ENCODE measurements around the gene SLC41A2.

Gene SLC41A2

DNA sequence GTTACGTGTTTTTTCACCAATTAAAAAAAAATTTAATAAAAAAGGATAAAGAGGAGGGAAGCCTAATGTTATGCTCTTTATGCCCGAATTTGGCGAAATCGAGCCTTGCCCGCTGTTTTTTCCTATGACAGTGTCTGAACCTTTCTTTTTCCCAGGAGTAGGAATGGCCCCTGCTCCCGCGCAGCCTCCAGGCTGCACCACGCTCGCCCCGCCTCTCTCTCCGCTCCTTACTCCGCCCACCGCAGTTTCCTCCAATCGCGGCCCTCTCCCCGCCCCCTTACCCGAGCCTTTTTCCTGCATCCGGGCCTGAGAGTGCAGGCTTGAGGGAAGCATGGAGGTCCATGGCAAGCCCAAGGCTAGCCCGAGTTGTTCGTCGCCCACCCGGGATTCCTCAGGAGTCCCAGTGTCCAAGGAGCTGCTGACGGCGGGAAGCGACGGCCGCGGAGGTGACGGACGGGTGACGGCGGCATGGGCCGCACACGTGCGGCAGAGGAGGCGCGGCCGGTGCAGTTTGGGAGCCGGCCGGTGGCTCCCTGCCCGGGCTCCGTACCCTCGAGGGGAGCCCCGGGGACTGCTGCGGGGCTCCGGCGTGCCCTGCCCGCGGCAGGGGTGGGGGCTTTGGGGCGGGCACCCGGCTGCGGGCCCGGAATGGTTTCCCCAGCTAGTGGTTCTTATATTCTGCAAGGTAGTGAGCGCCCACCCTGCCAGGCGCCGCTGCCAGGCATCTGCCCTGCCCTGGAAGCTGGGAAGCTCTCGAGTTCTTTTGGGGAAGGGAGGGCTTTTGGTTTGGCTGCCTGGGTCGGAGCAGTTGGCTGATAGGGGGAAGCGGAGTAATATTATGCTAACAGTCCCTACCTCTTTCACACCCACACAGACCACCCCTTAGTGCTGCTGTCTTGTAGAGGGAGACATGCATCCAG, 28.2 kb upstream of the SLC41A2 start, which contains the start of gene NOPCHAP1 (continued):
- TF ChIP-seq ZNF610 (tag by site-specific recombination; IDR thresholded peaks at IDR 0.05; ENCODE audit: borderline replicate concordance) (no peak), ZNF391 (tag by site-specific recombination; IDR thresholded peaks at IDR 0.05; ENCODE audit: borderline replicate concordance, low read depth) (no peak), ZNF202 (tag by site-specific recombination; IDR thresholded peaks at IDR 0.05; ENCODE audit: borderline replicate concordance) (no peak), ZNF624 (tag by site-specific recombination; IDR thresholded peaks at IDR 0.05) (no peak), ZNF571 (tag by site-specific recombination; IDR thresholded peaks at IDR 0.05) (no peak), ZNF132 (tag by site-specific recombination; IDR thresholded peaks at IDR 0.05; ENCODE audit: borderline replicate concordance) (no peak), PBX3 (CRISPR knock-in tag; IDR thresholded peaks at IDR 0.05) (0 out of 2 replicates have a peak, but pooled peaks have one; percentile 20), ZNF626 (tag by site-specific recombination; IDR thresholded peaks at IDR 0.05) (no peak), OSR2 (tag by site-specific recombination; IDR thresholded peaks at IDR 0.05) (no peak), ZNF707 (tag by site-specific recombination; IDR thresholded peaks at IDR 0.05) (no peak), ZBTB10 (tag by site-specific recombination; IDR thresholded peaks at IDR 0.05) (no peak), GFI1B (tag by site-specific recombination; IDR thresholded peaks at IDR 0.05) (no peak), SCRT2 (tag by site-specific recombination; IDR thresholded peaks at IDR 0.05) (no peak), ZNF777 (tag by site-specific recombination; IDR thresholded peaks at IDR 0.05; ENCODE audit: borderline replicate concordance) (peak; percentile 44; the same call in 1 of the 2 replicates), ZBTB48 (tag by site-specific recombination; IDR thresholded peaks at IDR 0.05) (peak; percentile 83), GLIS2 (tag by site-specific recombination; IDR thresholded peaks at IDR 0.05) (peak; percentile 70; the same call in 1 of the 2 replicates), ZNF423 (tag by site-specific recombination; IDR thresholded peaks at IDR 0.05) (no peak), ZNF677 (tag by site-specific recombination; IDR thresholded peaks at IDR 0.05) (no peak), ZNF561 (tag by site-specific recombination; IDR thresholded peaks at IDR 0.05; ENCODE audit: borderline replicate concordance) (peak; percentile 26; the same call in 1 of the 2 replicates), ZNF223 (tag by site-specific recombination; IDR thresholded peaks at IDR 0.05) (no peak), ZNF146 (tag by site-specific recombination; IDR thresholded peaks at IDR 0.05) (no peak), SP7 (tag by site-specific recombination; IDR thresholded peaks at IDR 0.05) (peak; percentile 42; the same call in 1 of the 2 replicates), ZNF114 (tag by site-specific recombination; IDR thresholded peaks at IDR 0.05) (no peak)
- TF ChIP-seq, protein P1, sequence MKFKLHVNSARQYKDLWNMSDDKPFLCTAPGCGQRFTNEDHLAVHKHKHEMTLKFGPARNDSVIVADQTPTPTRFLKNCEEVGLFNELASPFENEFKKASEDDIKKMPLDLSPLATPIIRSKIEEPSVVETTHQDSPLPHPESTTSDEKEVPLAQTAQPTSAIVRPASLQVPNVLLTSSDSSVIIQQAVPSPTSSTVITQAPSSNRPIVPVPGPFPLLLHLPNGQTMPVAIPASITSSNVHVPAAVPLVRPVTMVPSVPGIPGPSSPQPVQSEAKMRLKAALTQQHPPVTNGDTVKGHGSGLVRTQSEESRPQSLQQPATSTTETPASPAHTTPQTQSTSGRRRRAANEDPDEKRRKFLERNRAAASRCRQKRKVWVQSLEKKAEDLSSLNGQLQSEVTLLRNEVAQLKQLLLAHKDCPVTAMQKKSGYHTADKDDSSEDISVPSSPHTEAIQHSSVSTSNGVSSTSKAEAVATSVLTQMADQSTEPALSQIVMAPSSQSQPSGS (tag by site-specific recombination; IDR thresholded peaks at IDR 0.05; ENCODE audit: low read depth): no peak
- TF ChIP-seq, protein P2, sequence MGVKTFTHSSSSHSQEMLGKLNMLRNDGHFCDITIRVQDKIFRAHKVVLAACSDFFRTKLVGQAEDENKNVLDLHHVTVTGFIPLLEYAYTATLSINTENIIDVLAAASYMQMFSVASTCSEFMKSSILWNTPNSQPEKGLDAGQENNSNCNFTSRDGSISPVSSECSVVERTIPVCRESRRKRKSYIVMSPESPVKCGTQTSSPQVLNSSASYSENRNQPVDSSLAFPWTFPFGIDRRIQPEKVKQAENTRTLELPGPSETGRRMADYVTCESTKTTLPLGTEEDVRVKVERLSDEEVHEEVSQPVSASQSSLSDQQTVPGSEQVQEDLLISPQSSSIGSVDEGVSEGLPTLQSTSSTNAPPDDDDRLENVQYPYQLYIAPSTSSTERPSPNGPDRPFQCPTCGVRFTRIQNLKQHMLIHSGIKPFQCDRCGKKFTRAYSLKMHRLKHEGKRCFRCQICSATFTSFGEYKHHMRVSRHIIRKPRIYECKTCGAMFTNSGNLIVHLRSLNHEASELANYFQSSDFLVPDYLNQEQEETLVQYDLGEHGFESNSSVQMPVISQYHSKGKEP (tag by site-specific recombination; IDR thresholded peaks at IDR 0.05): no peak
- TF ChIP-seq, protein P3, sequence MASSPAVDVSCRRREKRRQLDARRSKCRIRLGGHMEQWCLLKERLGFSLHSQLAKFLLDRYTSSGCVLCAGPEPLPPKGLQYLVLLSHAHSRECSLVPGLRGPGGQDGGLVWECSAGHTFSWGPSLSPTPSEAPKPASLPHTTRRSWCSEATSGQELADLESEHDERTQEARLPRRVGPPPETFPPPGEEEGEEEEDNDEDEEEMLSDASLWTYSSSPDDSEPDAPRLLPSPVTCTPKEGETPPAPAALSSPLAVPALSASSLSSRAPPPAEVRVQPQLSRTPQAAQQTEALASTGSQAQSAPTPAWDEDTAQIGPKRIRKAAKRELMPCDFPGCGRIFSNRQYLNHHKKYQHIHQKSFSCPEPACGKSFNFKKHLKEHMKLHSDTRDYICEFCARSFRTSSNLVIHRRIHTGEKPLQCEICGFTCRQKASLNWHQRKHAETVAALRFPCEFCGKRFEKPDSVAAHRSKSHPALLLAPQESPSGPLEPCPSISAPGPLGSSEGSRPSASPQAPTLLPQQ (tag by site-specific recombination; IDR thresholded peaks at IDR 0.05): 0 out of 2 replicates have a peak, but pooled peaks have one; percentile 56
- TF ChIP-seq, protein P4, sequence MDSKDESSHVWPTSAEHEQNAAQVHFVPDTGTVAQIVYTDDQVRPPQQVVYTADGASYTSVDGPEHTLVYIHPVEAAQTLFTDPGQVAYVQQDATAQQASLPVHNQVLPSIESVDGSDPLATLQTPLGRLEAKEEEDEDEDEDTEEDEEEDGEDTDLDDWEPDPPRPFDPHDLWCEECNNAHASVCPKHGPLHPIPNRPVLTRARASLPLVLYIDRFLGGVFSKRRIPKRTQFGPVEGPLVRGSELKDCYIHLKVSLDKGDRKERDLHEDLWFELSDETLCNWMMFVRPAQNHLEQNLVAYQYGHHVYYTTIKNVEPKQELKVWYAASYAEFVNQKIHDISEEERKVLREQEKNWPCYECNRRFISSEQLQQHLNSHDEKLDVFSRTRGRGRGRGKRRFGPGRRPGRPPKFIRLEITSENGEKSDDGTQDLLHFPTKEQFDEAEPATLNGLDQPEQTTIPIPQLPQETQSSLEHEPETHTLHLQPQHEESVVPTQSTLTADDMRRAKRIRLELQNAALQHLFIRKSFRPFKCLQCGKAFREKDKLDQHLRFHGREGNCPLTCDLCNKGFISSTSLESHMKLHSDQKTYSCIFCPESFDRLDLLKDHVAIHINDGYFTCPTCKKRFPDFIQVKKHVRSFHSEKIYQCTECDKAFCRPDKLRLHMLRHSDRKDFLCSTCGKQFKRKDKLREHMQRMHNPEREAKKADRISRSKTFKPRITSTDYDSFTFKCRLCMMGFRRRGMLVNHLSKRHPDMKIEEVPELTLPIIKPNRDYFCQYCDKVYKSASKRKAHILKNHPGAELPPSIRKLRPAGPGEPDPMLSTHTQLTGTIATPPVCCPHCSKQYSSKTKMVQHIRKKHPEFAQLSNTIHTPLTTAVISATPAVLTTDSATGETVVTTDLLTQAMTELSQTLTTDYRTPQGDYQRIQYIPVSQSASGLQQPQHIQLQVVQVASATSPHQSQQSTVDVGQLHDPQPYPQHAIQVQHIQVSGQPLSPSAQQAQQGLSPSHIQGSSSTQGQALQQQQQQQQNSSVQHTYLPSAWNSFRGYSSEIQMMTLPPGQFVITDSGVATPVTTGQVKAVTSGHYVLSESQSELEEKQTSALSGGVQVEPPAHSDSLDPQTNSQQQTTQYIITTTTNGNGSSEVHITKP (tag by site-specific recombination; IDR thresholded peaks at IDR 0.05): peak; percentile 67

All from HEK293 (cell line).